ENCODE results near the gene NSF. TPM values are rescaled to one million over a fixed set of nuclear protein-coding genes. Genes with fewer than 3 reads are reported as not detected.

Gene NSF
- total RNA-seq, 4 donors from 2014 or later, result 28.9 to 61.9 (median 45.7) TPM

DNA sequence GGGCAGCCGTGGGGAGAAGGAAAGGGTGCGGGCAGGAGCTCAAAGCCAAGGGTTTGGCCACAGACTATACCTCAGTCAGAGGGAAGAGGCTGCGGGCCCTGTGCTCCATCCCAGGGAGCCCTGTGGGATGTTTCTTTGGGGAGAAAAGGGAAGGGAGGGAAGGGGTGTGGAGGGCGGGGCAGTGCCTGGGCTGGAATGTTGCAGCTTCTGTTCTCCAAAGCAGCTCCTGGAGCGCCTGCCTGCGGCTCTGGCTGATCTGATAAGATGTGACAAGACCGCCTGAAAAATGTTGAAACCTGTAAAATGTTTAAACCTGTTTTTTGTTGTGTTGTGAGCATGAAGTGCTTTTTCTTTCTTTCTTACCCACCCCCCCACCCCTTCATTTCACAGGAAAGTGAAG is 195.2 kb downstream of the NSF start:
- no peak for DNase-seq
- intact Hi-C loops (cut with DNase I), result no loop called here
- Histone ChIP-seq H3K4me3 (replicated peaks in 1 of 3) (no peak overlapping the region), H3K36me3 (no peaks in the 10 kb centered on the region), H3K27me3 (no peaks in the 10 kb centered on the region), H3K27ac (no peak overlapping the region), H3K4me1 (no peaks in the 10 kb centered on the region), H3K9me3 (no peaks in the 10 kb centered on the region)
- 54 to 59% methylated on average over 7 of the region's 7 CpGs for WGBS, 2 donors
- no peak for TF ChIP-seq POLR2A (IDR thresholded peaks at IDR 0.05)
- TF ChIP-seq, protein P1, sequence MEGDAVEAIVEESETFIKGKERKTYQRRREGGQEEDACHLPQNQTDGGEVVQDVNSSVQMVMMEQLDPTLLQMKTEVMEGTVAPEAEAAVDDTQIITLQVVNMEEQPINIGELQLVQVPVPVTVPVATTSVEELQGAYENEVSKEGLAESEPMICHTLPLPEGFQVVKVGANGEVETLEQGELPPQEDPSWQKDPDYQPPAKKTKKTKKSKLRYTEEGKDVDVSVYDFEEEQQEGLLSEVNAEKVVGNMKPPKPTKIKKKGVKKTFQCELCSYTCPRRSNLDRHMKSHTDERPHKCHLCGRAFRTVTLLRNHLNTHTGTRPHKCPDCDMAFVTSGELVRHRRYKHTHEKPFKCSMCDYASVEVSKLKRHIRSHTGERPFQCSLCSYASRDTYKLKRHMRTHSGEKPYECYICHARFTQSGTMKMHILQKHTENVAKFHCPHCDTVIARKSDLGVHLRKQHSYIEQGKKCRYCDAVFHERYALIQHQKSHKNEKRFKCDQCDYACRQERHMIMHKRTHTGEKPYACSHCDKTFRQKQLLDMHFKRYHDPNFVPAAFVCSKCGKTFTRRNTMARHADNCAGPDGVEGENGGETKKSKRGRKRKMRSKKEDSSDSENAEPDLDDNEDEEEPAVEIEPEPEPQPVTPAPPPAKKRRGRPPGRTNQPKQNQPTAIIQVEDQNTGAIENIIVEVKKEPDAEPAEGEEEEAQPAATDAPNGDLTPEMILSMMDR (IDR thresholded peaks at IDR 0.05), result no peak

DNA sequence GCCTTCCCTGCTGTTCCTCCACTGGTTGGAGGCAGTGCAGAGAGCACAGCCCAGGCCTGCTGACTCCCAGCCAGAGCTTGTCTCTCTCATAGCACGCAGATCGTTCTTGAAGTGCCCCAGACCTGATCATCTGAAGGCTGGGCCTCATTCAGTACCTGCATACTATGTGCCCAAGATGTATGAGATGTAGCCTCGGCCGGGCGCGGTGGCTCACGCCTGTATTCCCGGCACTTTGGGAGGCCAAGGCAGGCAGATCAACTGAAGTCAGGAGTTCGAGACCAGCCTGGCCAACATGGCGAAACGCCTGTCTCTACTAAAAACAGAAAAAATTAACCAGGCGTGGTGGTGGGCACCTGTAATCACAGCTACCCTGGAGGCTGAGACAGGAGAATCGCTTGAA is 197.0 kb downstream of the NSF start:
- TF ChIP-seq POLR2A (IDR thresholded peaks at IDR 0.05), result no peak
- TF ChIP-seq, protein P1 (IDR thresholded peaks at IDR 0.05), result no peak
- 88 to 93% methylated on average over 13 of the region's 13 CpGs for WGBS, 2 donors

DNA sequence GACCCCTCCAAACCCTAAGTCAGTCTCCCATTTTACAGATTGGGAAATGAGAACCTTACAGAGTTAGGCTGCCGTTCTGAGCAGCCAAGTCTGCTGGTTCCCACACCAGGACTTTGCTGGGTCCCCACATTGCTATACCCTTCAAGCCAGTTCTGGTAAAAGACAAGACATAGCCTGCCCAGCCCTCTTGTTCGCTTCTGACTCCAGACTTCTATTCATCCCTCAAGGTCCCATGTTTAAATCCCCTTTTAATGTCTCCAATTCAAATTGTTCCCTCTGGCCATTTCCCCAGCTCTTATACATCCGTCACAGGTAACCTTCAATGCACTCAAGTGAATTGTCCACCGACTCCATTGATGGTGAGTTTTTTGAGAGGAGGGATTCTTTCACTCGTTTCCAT is 197.8 kb downstream of the NSF start:
- Histone ChIP-seq H3K4me3 (replicated peaks in 1 of 3) (no peak overlapping the region), H3K27ac (no peak overlapping the region), H3K9me3 (no peaks in the 10 kb centered on the region), H3K36me3 (no peaks in the 10 kb centered on the region), H3K4me1 (no peaks in the 10 kb centered on the region), H3K27me3 (no peaks in the 10 kb centered on the region)
- WGBS, 2 donors, result 88 to 92% methylated on average over 5 of the region's 5 CpGs
- no peak for DNase-seq
- TF ChIP-seq, protein P1 (IDR thresholded peaks at IDR 0.05), result no peak
- intact Hi-C loops (cut with DNase I), result no loop called here

More for the DNA sequence above, 197.0 kb downstream of the NSF start:
- Histone ChIP-seq H3K4me3 (replicated peaks in 1 of 3) (no peak overlapping the region), H3K27me3 (no peaks in the 10 kb centered on the region), H3K4me1 (no peaks in the 10 kb centered on the region), H3K36me3 (no peaks in the 10 kb centered on the region), H3K27ac (no peak overlapping the region), H3K9me3 (no peaks in the 10 kb centered on the region)
- intact Hi-C loops (cut with DNase I), result no loop called here
- DNase-seq, result no peak

DNA sequence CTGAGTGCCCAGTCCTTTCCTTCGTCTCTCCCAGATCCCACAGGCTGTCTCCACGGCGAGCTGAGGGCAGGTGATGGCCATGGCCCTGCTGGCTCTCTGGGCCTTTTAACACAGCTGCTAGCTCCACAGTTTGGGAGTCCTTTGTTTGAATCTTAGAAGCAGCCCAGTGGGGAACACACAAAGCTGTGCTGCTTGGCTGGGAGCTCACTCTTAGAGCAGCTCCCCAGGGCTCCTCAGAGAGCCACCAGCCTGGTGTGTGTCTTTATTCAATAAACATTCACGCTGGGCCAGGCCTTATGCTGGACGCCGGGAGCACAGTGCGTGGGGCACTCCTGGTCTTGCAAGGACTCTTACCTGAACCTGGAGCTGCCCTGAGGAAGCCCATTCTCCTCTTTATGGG is 198.3 kb downstream of the NSF start:
- no peaks in the 10 kb centered on the region for H3K4me1 ChIP-seq
- 84 to 92% methylated on average over 4 to 5 of the region's 7 CpGs for WGBS, 2 donors
- DNase-seq, result no peak
- TF ChIP-seq POLR2A (IDR thresholded peaks at IDR 0.05), result no peak
- TF ChIP-seq, protein P1 (IDR thresholded peaks at IDR 0.05), result no peak
- no peaks in the 10 kb centered on the region for H3K36me3 ChIP-seq
- H3K27me3 ChIP-seq, result no peaks in the 10 kb centered on the region
- H3K4me3 ChIP-seq (replicated peaks in 1 of 3), result no peak overlapping the region
- no peak overlapping the region for H3K27ac ChIP-seq
- intact Hi-C loops (cut with DNase I), result no loop called here
- H3K9me3 ChIP-seq, result no peaks in the 10 kb centered on the region

DNA sequence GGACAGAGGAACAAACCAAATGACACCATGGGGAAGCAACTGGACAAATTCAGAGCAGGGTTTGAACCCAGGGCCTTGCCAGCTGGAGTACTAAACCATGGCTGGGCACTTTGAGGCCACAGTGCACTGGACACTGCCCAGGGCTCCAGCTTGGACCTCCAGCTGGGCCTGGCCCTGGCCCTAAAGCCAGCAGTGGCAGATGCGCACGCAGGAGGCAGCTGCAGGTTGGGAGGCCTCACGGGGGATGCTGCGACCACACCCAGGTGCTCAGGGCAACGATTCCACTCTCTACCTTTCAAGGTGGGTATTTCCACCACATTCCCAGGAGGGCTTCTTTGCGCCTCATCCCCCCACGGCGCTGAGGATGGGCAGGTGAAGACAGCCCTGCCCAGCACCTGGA is 199.1 kb downstream of the NSF start:
- no peak for DNase-seq
- H3K4me3 ChIP-seq (replicated peaks in 1 of 3), result no peak overlapping the region
- no peaks in the 10 kb centered on the region for H3K4me1 ChIP-seq
- H3K36me3 ChIP-seq, result no peaks in the 10 kb centered on the region
- no peak overlapping the region for H3K27ac ChIP-seq
- TF ChIP-seq POLR2A (IDR thresholded peaks at IDR 0.05), result no peak
- TF ChIP-seq, protein P1 (IDR thresholded peaks at IDR 0.05), result no peak
- no peaks in the 10 kb centered on the region for H3K9me3 ChIP-seq
- 92 to 100% methylated on average over 6 of the region's 8 CpGs for WGBS, 2 donors
- H3K27me3 ChIP-seq, result no peaks in the 10 kb centered on the region
- intact Hi-C loops (cut with DNase I), result no loop called here
